ENCODE data around the gene ATF6B.

Gene ATF6B

GRCh38 chr6:32115623-32116022, 12.4 kb downstream of the ATF6B start:
- peaks cover 42% of the 10 kb centered on the region; the same call in 1 of the 2 replicates for H3K36me3 ChIP-seq (ENCODE audit: insufficient read depth, low read length)
- no peaks in the 10 kb centered on the region for H3K27me3 ChIP-seq (ENCODE audit: insufficient read depth, low read length, poor library complexity, severe bottlenecking)
- H3K9me2 ChIP-seq (replicated peaks; ENCODE audit: low read depth, low read length), result no peaks in the 10 kb centered on the region
- H3F3A ChIP-seq (ENCODE audit: low read depth), result no peaks in the 10 kb centered on the region
- no peaks in the 10 kb centered on the region for H3K9me3 ChIP-seq (ENCODE audit: insufficient read depth, low read depth, low read length)
- H3K4me2 ChIP-seq (ENCODE audit: low read depth, low read length, poor library complexity, severe bottlenecking), result no peak overlapping the region
- peaks cover 2% of the 10 kb centered on the region for H4K20me1 ChIP-seq (ENCODE audit: insufficient read depth, low read length, poor library complexity, severe bottlenecking)
- H3K4me1 ChIP-seq (ENCODE audit: insufficient read depth, low read length, poor library complexity, severe bottlenecking), result no peaks in the 10 kb centered on the region
- H3K9ac ChIP-seq (ENCODE audit: low read depth, low read length, poor library complexity, severe bottlenecking), result no peak overlapping the region
- no peaks in the 10 kb centered on the region for H3K79me2 ChIP-seq (ENCODE audit: insufficient read depth, low read length)
- TF ChIP-seq CTCF (conservative IDR thresholded peaks at IDR 0.05; ENCODE audit: low read length) (no peak), EZH2phosphoT487 (IDR thresholded peaks at IDR 0.05; ENCODE audit: borderline replicate concordance) (no peak)
- no peak overlapping the region for H3K4me3 ChIP-seq (ENCODE audit: low read length, poor library complexity, severe bottlenecking)
- no peak overlapping the region for H2AFZ ChIP-seq (ENCODE audit: low read length)

GRCh38 chr6:32114796-32115195, 13.2 kb downstream of the ATF6B start:
- Histone ChIP-seq H3F3A (ENCODE audit: low read depth) (no peaks in the 10 kb centered on the region), H2AFZ (ENCODE audit: low read length) (no peak overlapping the region), H3K4me2 (ENCODE audit: low read depth, low read length, poor library complexity, severe bottlenecking) (no peak overlapping the region), H4K20me1 (ENCODE audit: insufficient read depth, low read length, poor library complexity, severe bottlenecking) (peaks cover 2% of the 10 kb centered on the region), H3K27me3 (ENCODE audit: insufficient read depth, low read length, poor library complexity, severe bottlenecking) (no peaks in the 10 kb centered on the region), H3K4me1 (ENCODE audit: insufficient read depth, low read length, poor library complexity, severe bottlenecking) (no peaks in the 10 kb centered on the region), H3K9me3 (ENCODE audit: insufficient read depth, low read depth, low read length) (no peaks in the 10 kb centered on the region), H3K79me2 (ENCODE audit: insufficient read depth, low read length) (no peaks in the 10 kb centered on the region), H3K9ac (ENCODE audit: low read depth, low read length, poor library complexity, severe bottlenecking) (no peak overlapping the region), H3K36me3 (ENCODE audit: insufficient read depth, low read length) (peaks cover 37% of the 10 kb centered on the region; the same call in 1 of the 2 replicates), H3K4me3 (ENCODE audit: low read length, poor library complexity, severe bottlenecking) (no peak overlapping the region), H3K9me2 (replicated peaks; ENCODE audit: low read depth, low read length) (no peaks in the 10 kb centered on the region)
- TF ChIP-seq CTCF (conservative IDR thresholded peaks at IDR 0.05; ENCODE audit: low read length) (no peak), EZH2phosphoT487 (IDR thresholded peaks at IDR 0.05; ENCODE audit: borderline replicate concordance) (no peak)

GRCh38 chr6:32113386-32114352, 14.4 kb downstream of the ATF6B start:
- Histone ChIP-seq H3K9me2 (replicated peaks; ENCODE audit: low read depth, low read length) (no peaks in the 10 kb centered on the region), H3K9ac (ENCODE audit: low read depth, low read length, poor library complexity, severe bottlenecking) (no peak overlapping the region), H2AFZ (ENCODE audit: low read length) (no peak overlapping the region), H3K4me3 (ENCODE audit: low read length, poor library complexity, severe bottlenecking) (no peak overlapping the region), H3K9me3 (ENCODE audit: insufficient read depth, low read depth, low read length) (no peaks in the 10 kb centered on the region), H4K20me1 (ENCODE audit: insufficient read depth, low read length, poor library complexity, severe bottlenecking) (peaks cover 2% of the 10 kb centered on the region), H3K79me2 (ENCODE audit: insufficient read depth, low read length) (no peaks in the 10 kb centered on the region), H3K4me1 (ENCODE audit: insufficient read depth, low read length, poor library complexity, severe bottlenecking) (no peaks in the 10 kb centered on the region), H3F3A (ENCODE audit: low read depth) (no peaks in the 10 kb centered on the region), H3K36me3 (ENCODE audit: insufficient read depth, low read length) (peaks cover 32% of the 10 kb centered on the region; the same call in 1 of the 2 replicates), H3K27me3 (ENCODE audit: insufficient read depth, low read length, poor library complexity, severe bottlenecking) (no peaks in the 10 kb centered on the region), H3K4me2 (ENCODE audit: low read depth, low read length, poor library complexity, severe bottlenecking) (no peak overlapping the region)
- no peak for TF ChIP-seq CTCF (conservative IDR thresholded peaks at IDR 0.05; ENCODE audit: low read length)
- TF ChIP-seq EZH2phosphoT487 (IDR thresholded peaks at IDR 0.05; ENCODE audit: borderline replicate concordance), result no peak
